GM12865 (cell line): Measurements from ENCODE around the gene PCNX2.

Source experiments
- DNase-seq: peaks from one replicate; pipeline ENCODE4 v3.0.0; 2010; ENCODE audit warnings: low read depth
- H3K4me3 ChIP-seq: 2 replicates; pipeline ENCODE4 v1.5.1; 2011; ENCODE audit warnings: mild to moderate bottlenecking, low read depth, low read length, control low read depth
- CTCF ChIP-seq: IDR thresholded peaks from 2 replicates; pipeline ENCODE4 v1.5.1; 2011; ENCODE audit warnings: low read length, control low read depth, low read depth, inconsistent platforms; ENCODE audit not compliant: insufficient read depth; ENCODE audit errors: missing control alignments

Gene PCNX2

GRCh38 chr1:232962761-232963745 lies 332.5 kb downstream of the PCNX2 start:
- no peak overlapping the region for H3K4me3 ChIP-seq
- DNase-seq, result no peak
- no peak for TF ChIP-seq CTCF

GRCh38 chr1:232958067-232958466 lies 337.5 kb downstream of the PCNX2 start:
- DNase-seq, result no peak
- no peak overlapping the region for H3K4me3 ChIP-seq
- no peak for TF ChIP-seq CTCF

GRCh38 chr1:232956081-232956480 lies 339.4 kb downstream of the PCNX2 start:
- TF ChIP-seq CTCF, result no peak
- no peak for DNase-seq
- H3K4me3 ChIP-seq, result no peak overlapping the region

- H3K4me3 ChIP-seq, result no peak overlapping the region
- TF ChIP-seq CTCF, result no peak
- no peak for DNase-seq
These were observed 340.7 kb downstream of the PCNX2 start for GRCh38 chr1:232954594-232955365.

- peak overlapping the region; percentile 10; the same call in 1 of the 2 replicates for H3K4me3 ChIP-seq
These were observed 342.7 kb downstream of the PCNX2 start for GRCh38 chr1:232952514-232953499.

More at GRCh38 chr1:232952514-232953499, 342.7 kb downstream of the PCNX2 start:
- peak; percentile 73 for DNase-seq
- TF ChIP-seq CTCF, result peak; percentile 83
